Left kidney (tissue), 2 donors: Measurements from ENCODE around the gene MED8. TPM values are rescaled to one million over a fixed set of nuclear protein-coding genes. Genes with fewer than 3 reads are reported as not detected.
"Not testable (repeated sequence)": the region's sequence is repeated elsewhere in the genome, so short reads cannot be mapped to it uniquely, and the experiment has no call there.

ENCODE experiments used
- DNase-seq: peaks from one replicate; pipeline ENCODE4 v3.0.0-alpha.2; 2013
- polyA plus RNA-seq: library from polyadenylated mRNA; unstranded; fragments of 120-200 nt; gene quantifications from one replicate; pipeline ENCODE4 v1.2.1, GENCODE V29; 2013; ENCODE audit not compliant: insufficient read length

Gene MED8
- polyA plus RNA-seq, 1 donor: 39.3 TPM

- no peak for DNase-seq
These were observed 2.9 kb downstream of the MED8 start for GRCh38 chr1:43386676-43387075.

DNA sequence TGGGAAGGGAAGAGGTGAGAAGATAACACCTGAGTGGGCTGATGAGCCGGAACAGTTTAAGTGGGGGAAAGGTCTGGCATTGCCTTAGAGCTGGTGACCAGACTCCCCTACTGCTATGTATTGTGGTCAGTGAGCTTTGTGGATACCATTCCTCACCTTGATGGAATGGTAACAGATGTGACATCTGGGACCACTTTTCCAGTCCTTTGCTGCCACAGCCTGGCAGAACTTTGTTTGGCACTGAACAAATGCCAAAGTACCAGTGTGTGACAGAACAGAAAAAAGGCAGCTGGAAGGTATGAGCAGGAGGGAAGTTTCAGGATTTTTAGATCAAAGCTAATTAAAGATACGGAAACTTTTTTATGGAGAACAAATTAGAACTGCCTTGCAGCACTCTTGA lies 6.2 kb downstream of the MED8 start:
- DNase-seq: no peak

- no peak for DNase-seq
These were observed 7.4 kb downstream of the MED8 start for GRCh38 chr1:43382027-43382779.

DNA sequence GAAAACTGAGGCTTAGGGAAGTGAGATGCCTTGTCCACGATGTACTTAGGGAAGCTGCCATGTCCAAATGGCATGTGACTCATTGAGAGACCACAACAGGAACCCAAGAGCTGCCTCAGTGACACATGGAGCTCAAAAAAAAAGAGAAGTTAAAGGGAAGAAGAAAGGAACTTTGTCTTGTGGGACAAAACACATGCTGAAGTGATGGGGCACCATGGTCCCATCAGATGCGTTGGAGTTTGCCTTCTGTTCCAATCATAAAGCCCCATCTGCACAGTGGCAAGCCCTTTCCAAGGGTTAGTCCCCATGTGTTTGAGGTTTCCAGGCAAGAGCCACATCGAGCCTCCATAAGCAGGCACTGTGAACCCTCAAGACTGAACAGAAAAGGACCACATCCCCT lies 8.0 kb downstream of the MED8 start:
- no peak for DNase-seq

- DNase-seq: no peak
These were observed 10.1 kb downstream of the MED8 start for GRCh38 chr1:43379476-43379875.

DNA sequence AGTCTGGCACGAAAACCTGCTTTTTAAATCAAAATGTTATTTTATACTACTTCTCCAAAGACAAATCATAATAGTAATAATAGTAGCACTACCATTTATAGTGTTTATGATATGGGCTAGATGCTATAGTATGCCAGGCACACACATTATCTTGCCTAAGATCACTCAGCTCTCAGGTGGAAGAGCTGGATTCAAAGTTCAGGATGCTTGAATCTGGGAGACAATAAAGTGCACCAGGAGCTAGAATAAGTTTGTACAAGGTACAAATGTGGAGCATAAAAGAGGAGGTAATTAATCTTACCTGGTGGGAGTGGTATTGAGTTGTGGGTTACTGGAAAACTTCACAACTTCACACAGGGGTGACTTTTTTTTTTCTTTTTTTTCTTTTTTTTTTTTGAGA lies 11.8 kb downstream of the MED8 start:
- DNase-seq: no peak

- DNase-seq: no peak
These were observed 12.8 kb downstream of the MED8 start for GRCh38 chr1:43376723-43377235.

- DNase-seq: no peak
These were observed 16.3 kb downstream of the MED8 start for GRCh38 chr1:43373066-43373940.

GRCh38 chr1:43372172-43372571 lies 17.4 kb downstream of the MED8 start:
- DNase-seq: no peak

- DNase-seq: no peak
These were observed 19.0 kb downstream of the MED8 start for GRCh38 chr1:43370564-43370963.

DNA sequence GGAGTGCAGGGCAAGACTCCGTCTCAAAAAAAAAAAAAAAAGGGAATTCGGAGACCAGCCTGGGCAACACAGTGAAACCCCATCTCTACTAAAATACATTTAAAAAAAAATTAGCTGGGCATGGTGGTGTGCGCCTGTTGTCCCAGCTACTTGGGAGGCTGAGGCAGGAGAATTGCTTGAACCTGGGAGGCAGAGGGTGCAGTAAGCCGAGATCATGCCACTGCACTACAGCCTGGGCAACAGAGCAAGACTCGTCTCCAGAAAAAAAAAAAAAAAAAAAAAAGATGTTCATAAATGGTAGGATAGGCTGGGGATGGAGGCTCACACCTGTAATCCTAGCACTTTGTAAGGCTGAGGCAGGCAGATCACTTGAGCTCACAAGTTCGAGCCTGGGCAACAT lies 19.8 kb downstream of the MED8 start:
- not testable (repeated sequence) for DNase-seq

GRCh38 chr1:43368646-43369020 lies 21.0 kb downstream of the MED8 start:
- DNase-seq: no peak

- DNase-seq: peak; percentile 85
These were observed 21.5 kb downstream of the MED8 start, which contains the start of gene ELOVL1 for GRCh38 chr1:43367904-43368645. TSS of gene ELOVL1 (minus strand) at chr1:43368011. CDS start at chr1:43365609, 2,402 bp downstream.

DNA sequence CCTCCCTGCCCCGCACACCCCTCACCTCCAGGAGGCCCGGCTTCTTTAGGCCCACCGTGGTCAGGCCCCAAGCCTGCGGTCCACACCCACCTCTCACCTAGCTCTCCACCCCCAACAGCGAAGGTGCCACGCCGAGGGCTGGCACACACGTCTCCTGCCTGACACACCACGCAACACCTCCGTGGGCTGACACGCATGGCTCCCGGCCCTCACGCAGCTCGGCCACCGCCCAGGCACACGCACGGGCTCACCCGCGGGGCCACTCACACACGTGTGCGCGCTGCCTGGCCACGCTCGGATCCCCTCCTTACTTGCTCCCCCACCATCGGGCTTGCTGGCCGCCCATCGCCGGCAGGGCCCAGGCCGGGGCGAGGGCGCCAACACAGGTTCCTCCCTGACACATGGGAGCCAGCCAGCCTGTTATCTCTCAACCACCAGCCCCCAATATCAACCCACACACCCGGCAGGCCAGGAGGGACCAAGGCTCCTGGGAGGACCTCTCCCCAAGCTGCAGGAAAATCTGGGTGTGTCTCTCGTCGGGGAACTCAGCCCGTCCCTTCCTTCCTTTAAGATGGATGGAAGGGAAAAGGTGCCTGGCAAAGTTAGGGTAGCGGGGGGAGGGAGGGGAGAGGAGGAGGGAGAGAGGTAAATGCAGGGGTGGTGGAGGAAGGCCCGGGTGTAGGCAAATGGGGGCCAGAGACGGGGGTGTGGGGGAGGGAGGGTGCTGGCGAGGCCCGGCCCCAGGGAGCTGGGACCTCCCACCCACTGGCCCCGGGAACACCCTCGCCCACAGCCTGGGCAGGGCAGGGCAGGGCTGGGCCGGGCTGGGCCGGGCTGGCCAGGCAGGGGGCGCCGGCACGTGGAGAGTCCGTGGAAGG lies 22.3 kb downstream of the MED8 start:
- DNase-seq: no peak

- DNase-seq: no peak
These were observed 23.0 kb downstream of the MED8 start for GRCh38 chr1:43366601-43367025.

- DNase-seq: no peak
These were observed 23.4 kb downstream of the MED8 start for GRCh38 chr1:43366179-43366578.

DNA sequence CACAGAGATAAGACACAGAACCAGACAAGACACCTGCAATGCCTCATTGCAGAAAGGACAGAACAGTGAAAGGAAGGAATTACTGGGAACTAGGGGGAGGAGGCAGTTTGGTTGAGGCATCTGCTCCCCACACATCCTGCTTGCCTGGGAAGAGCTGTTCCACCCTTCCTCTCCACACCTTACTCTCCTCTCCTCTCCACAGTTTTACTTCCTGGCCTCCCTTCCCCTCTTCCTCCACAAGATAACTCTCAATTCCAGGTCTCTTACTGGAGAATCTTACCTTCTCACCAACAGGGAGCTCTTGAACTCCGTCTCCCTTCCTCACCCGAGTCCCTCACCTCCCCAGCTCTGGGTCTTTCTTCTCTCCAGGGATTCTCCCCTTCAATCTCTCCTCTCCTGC lies 23.9 kb downstream of the MED8 start:
- no peak for DNase-seq

- no peak for DNase-seq
These were observed 25.6 kb downstream of the MED8 start for GRCh38 chr1:43363935-43364525.

DNA sequence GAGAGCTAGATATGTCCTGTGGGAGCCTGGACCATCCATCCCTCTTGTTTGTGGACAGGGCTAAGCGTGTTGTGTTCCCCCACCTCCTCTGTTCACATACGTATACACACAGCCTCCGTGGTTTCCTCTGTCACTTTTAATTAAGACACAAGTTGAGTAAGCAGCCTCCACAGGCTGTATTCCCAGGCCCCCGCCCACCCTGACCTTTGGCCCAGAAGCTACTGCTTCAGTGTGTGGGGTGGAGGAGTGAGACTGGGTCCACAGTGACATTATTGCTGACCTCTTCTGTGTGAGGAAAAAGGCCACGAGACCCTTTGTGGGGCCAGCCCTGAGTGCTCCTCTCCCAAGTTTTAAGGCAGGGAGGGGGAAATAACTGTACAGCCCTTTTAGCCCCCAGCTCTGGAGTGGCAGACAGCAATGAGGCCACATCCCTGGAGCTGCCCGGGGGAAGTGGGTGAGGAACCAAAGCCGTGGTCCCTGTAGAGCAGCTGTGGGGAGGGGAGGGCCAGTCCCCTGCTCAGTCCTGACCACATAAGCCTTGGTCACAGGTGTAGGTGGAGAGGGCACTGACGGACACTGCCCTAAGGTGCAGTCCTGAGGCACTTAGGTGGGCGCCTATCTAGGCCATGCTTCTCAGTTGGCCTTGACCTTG lies 26.2 kb downstream of the MED8 start:
- DNase-seq: no peak

DNA sequence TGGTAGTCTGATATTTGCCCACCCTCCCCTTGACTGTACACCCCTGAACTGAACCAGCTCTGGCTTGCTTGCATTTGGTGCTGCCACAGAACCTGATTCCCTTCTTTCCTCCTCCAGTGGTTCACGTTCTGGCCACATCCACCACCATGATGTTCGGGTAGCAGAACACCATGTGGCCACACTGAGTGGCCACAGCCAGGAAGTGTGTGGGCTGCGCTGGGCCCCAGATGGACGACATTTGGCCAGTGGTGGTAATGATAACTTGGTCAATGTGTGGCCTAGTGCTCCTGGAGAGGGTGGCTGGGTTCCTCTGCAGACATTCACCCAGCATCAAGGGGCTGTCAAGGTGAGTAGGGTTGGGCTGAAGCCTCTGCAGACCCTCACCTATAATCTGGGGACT lies 29.0 kb downstream of the MED8 start:
- DNase-seq: no peak
